Ishikawa (cell line): ENCODE measurements around the gene USP6.

ENCODE experiments used
- CEBPB ChIP-seq: IDR thresholded peaks from 2 replicates; pipeline ENCODE4 v1.6.1; 2012
- CREB1 ChIP-seq: IDR thresholded peaks from 2 replicates; pipeline ENCODE4 v1.6.1; 2012; ENCODE audit warnings: low read depth
- EGR1 ChIP-seq: IDR thresholded peaks from 2 replicates; pipeline ENCODE4 v1.6.1; 2012
- FOXM1 ChIP-seq: IDR thresholded peaks from 2 replicates; pipeline ENCODE4 v1.6.1; 2012; ENCODE audit warnings: low read depth, borderline replicate concordance
- NFIC ChIP-seq: IDR thresholded peaks from 2 replicates; pipeline ENCODE4 v1.6.1; 2012
- RAD21 ChIP-seq: IDR thresholded peaks from 2 replicates; pipeline ENCODE4 v1.6.1; 2012; ENCODE audit warnings: low read depth
- TAF1 ChIP-seq: IDR thresholded peaks from 2 replicates; pipeline ENCODE4 v1.6.1; 2012; ENCODE audit warnings: low read depth, mild to moderate bottlenecking
- TCF12 ChIP-seq: IDR thresholded peaks from 2 replicates; pipeline ENCODE4 v1.6.1; 2012; ENCODE audit warnings: low read depth
- TEAD4 ChIP-seq: IDR thresholded peaks from 2 replicates; pipeline ENCODE4 v1.6.1; 2012
- YY1 ChIP-seq: IDR thresholded peaks from 2 replicates; pipeline ENCODE4 v1.6.1; 2012; ENCODE audit warnings: low read depth
- ZBTB7A ChIP-seq: IDR thresholded peaks from 2 replicates; pipeline ENCODE4 v1.6.1; 2012; ENCODE audit warnings: low read depth
- TF ChIP-seq, protein P1 (sequence below): IDR thresholded peaks from 2 replicates; pipeline ENCODE4 v1.6.1; 2012
- TF ChIP-seq, protein P2 (sequence below): IDR thresholded peaks from 2 replicates; pipeline ENCODE4 v1.6.1; 2012
- TF ChIP-seq, protein P3 (sequence below): IDR thresholded peaks from 2 replicates; pipeline ENCODE4 v1.6.1; 2012; ENCODE audit warnings: low read depth, mild to moderate bottlenecking

The USP6 gene

DNA sequence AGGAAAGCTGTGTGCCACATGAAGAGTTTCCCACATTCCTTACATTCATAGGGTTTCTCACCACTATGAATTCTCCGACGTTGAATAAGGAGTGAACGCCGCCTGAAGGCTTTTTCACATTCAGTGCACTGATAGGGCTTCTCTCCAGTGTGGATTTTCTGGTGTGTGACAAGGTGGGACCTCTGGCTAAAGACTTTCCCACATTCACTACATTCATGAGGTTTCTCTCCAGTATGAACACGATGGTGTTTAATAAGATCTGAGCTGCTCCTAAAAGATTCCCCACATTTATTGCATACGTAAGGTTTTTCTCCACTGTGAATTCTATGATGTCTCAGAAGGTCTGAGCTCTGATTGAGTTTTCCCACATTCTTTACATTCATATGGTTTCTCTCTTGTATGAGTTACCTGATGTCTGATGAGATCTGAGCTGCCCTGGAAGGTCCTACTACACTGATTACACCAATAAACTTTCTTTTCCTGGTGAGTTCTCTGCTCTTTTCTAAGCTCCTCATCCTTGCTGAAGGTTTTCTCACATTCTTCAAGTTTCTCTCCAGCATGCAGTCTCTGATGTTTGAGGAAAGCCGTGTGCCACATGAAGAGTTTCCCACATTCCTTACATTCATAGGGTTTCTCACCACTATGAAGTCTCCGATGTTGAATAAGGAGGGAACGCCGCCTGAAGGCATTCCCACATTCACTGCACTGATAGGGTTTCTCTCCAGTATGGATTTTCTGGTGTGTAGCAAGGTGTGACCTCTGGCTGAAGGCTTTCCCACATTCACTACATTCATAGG, 65.9 kb downstream of the USP6 start:
- TF ChIP-seq, protein P1, sequence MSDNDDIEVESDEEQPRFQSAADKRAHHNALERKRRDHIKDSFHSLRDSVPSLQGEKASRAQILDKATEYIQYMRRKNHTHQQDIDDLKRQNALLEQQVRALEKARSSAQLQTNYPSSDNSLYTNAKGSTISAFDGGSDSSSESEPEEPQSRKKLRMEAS, result no peak; the same call in 1 of the 2 replicates
- TF ChIP-seq TCF12 (peak; percentile 18; the same call in 1 of the 2 replicates), TEAD4 (peak; percentile 47; the same call in 1 of the 2 replicates)

DNA sequence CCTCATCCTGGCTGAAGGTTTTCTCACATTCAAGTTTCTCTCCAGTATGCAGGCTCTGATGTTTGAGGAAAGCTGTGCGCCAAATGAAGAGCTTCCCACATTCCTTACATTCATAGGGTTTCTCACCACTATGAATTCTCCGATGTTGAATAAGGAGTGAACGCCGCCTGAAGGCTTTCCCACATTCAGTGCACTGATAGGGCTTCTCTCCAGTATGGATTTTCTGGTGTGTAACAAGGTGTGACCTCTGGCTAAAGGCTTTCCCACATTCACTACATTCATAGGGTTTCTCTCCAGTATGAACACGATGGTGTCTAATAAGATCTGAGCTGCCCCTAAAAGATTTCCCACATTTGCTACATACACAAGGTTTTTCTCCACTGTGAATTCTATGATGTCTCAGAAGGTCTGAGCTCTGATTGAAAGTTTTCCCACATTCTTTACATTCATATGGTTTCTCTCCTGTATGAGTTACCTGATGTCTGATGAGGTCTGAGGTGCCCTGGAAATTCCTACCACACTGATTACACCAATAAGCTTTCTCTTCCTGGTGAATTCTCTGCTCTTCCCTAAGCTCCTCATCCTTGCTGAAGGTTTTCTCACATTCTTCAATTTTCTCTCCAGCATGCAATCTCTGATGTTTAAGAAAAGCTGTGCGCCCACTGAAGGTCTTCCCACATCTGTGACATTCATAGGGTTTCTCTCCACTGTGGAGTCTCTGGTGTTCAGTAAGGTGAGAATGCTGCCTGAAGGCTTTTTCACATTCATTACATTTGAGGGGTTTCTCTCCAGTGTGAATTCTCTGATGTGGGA, 67.0 kb downstream of the USP6 start:
- TF ChIP-seq, protein P1, result no peak
- TF ChIP-seq TEAD4 (no peak), ZBTB7A (no peak), YY1 (no peak)
- TF ChIP-seq, protein P2, sequence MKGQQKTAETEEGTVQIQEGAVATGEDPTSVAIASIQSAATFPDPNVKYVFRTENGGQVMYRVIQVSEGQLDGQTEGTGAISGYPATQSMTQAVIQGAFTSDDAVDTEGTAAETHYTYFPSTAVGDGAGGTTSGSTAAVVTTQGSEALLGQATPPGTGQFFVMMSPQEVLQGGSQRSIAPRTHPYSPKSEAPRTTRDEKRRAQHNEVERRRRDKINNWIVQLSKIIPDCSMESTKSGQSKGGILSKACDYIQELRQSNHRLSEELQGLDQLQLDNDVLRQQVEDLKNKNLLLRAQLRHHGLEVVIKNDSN, result peak; percentile 11; the same call in 1 of the 2 replicates

DNA sequence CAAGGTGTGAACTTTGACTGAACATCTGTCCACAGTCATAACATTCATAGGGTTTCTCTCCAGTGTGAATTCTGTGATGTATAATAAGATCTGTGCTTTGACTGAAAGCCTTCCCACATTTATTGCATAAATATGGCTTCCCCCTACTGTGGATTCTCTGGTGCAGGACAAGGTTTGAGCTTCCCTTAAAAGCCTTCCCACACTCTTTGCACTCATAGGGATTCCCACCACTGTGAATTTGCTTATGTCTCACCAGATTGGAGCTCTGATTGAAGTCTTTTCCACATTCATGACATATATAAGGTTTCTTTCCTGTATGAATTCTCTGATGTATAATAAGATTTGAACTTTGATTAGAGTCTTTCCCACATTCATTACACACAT, 67.6 kb downstream of the USP6 start:
- TF ChIP-seq NFIC (no peak), YY1 (no peak), ZBTB7A (no peak), EGR1 (no peak), CEBPB (no peak), TAF1 (no peak), FOXM1 (no peak), RAD21 (no peak), TCF12 (no peak), TEAD4 (no peak), CREB1 (no peak)
- TF ChIP-seq, protein P3, sequence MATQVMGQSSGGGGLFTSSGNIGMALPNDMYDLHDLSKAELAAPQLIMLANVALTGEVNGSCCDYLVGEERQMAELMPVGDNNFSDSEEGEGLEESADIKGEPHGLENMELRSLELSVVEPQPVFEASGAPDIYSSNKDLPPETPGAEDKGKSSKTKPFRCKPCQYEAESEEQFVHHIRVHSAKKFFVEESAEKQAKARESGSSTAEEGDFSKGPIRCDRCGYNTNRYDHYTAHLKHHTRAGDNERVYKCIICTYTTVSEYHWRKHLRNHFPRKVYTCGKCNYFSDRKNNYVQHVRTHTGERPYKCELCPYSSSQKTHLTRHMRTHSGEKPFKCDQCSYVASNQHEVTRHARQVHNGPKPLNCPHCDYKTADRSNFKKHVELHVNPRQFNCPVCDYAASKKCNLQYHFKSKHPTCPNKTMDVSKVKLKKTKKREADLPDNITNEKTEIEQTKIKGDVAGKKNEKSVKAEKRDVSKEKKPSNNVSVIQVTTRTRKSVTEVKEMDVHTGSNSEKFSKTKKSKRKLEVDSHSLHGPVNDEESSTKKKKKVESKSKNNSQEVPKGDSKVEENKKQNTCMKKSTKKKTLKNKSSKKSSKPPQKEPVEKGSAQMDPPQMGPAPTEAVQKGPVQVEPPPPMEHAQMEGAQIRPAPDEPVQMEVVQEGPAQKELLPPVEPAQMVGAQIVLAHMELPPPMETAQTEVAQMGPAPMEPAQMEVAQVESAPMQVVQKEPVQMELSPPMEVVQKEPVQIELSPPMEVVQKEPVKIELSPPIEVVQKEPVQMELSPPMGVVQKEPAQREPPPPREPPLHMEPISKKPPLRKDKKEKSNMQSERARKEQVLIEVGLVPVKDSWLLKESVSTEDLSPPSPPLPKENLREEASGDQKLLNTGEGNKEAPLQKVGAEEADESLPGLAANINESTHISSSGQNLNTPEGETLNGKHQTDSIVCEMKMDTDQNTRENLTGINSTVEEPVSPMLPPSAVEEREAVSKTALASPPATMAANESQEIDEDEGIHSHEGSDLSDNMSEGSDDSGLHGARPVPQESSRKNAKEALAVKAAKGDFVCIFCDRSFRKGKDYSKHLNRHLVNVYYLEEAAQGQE, result no peak
- TF ChIP-seq, protein P2, result no peak
- TF ChIP-seq, protein P1, result no peak

DNA sequence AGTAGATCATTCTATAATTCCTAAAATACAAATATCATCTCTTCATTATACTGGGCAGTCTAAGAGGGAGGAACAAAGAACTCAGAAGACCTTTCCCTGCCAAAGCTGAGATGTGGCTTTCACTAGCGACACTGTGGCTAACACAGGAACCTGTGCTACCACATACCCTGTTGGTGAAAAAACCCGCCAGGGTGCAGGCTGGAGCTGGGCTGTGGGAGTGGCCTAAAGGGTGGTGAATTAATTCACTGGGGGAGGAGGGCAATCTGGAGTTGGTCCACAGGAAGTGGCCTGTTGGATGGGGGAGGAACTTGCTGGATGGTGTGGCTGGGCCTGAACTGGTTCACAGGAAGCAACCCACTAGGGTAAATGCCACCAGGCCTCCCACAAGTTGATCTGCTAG, 68.5 kb downstream of the USP6 start:
- TF ChIP-seq TAF1 (no peak), FOXM1 (no peak), TEAD4 (no peak)
- TF ChIP-seq, protein P3, result no peak

DNA sequence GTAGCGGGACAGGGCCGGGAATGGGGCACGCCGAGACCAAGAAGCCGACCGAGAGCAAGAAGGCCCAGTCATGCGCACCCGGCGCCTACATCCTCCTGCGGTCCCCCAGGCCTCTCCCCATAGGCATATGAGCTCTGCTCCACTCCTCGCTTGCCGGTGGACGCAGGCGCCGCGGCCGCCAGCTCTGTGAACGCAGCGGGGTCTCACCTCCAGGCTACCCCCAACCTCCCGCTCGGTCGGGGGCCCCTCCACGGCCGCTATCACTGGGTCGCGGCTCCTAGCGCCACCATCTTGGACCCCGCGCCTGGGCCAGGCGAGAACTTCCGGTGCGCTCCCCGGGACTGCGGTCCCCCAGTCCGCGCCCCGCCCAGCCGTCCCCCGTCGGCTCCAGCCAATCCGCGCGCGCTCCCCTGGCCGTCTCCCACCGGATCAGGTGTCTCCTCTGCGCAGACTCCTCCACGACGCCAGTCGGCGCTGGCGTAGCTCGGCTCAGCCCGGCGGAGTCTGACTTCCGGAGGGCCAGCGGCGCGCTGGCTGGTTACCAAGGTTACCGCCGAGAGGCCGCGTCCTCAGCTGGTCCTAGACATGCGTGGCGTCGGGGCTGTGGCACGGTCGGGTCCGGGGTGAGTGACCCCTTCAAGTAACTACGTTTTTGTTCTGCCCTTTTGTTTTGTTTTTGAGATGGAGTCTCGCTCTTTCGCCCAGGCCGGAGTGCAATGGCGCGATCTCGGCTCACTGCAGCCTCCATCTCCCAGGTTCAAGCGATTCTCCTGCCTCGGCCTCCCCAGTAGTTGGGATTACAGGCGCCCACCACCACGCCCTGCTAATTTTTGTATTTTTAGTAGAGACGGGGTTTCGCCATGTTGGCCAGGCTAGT, 75.9 kb downstream of the USP6 start, which contains the start of gene ZNF594:
TSS of gene ZNF594 (minus strand) at position 328 of the 877 bp plus-strand sequence. CDS start 7,612 bp downstream, outside the sequence.
- peak; percentile 63; the same call in 1 of the 2 replicates for TF ChIP-seq TCF12
- TF ChIP-seq, protein P1, result peak; percentile 66
- TF ChIP-seq, protein P2, result peak; percentile 41; the same call in 1 of the 2 replicates
- TF ChIP-seq NFIC, result peak; percentile 61
- peak; percentile 93 for TF ChIP-seq TAF1
- peak; percentile 51; the same call in 1 of the 2 replicates for TF ChIP-seq ZBTB7A
- peak; percentile 87 for TF ChIP-seq YY1
- TF ChIP-seq CEBPB, result no peak
- TF ChIP-seq CREB1, result no peak
- TF ChIP-seq, protein P3, result no peak
